ENCODE measurements around the gene ADAMTSL2. TPM values are rescaled to one million over a fixed set of nuclear protein-coding genes. Genes with fewer than 3 reads are reported as not detected.

ADAMTSL2 gene
- polyA plus RNA-seq, 1 experiment: not detected

GRCh38 chr9:133583111-133583510, 48.6 kb downstream of the ADAMTSL2 start:
- Histone ChIP-seq H3K27me3 (ENCODE audit: control insufficient read depth, insufficient read depth, low read length) (peaks cover 33% of the 10 kb centered on the region), H3K4me3 (ENCODE audit: low read depth, low read length) (no peak overlapping the region), H3K36me3 (ENCODE audit: control insufficient read depth, insufficient read depth, low read length) (no peaks in the 10 kb centered on the region)
- CTCF ChIA-PET: no interaction called here
- DNase-seq (ENCODE audit: low read depth): no peak
- no peak for TF ChIP-seq CTCF (IDR thresholded peaks at IDR 0.05; ENCODE audit: insufficient read depth, low read depth, low read length)
- POLR2A ChIA-PET: no interaction called here

- peaks cover 33% of the 10 kb centered on the region for H3K27me3 ChIP-seq (ENCODE audit: control insufficient read depth, insufficient read depth, low read length)
These were observed 49.1 kb downstream of the ADAMTSL2 start for GRCh38 chr9:133583586-133583985.

GRCh38 chr9:133584167-133584558, 49.7 kb downstream of the ADAMTSL2 start:
- DNase-seq (ENCODE audit: low read depth): no peak
- peaks cover 33% of the 10 kb centered on the region for H3K27me3 ChIP-seq (ENCODE audit: control insufficient read depth, insufficient read depth, low read length)
- ChIA-PET POLR2A (no interaction called here), CTCF (interaction anchor here (0.7 kb wide), 1 partner anchor 9 kb away, joined by 3 read pairs; no protein-coding TSS in a partner anchor)
- no peak overlapping the region for H3K4me3 ChIP-seq (ENCODE audit: low read depth, low read length)
- H3K36me3 ChIP-seq (ENCODE audit: control insufficient read depth, insufficient read depth, low read length): no peaks in the 10 kb centered on the region
- no peak for TF ChIP-seq CTCF (IDR thresholded peaks at IDR 0.05; ENCODE audit: insufficient read depth, low read depth, low read length)

More at GRCh38 chr9:133583586-133583985, 49.1 kb downstream of the ADAMTSL2 start:
- ChIA-PET POLR2A (no interaction called here), CTCF (interaction anchor here (0.7 kb wide), 1 partner anchor 10 kb away, joined by 3 read pairs; no protein-coding TSS in a partner anchor)
- Histone ChIP-seq H3K4me3 (ENCODE audit: low read depth, low read length) (no peak overlapping the region), H3K36me3 (ENCODE audit: control insufficient read depth, insufficient read depth, low read length) (no peaks in the 10 kb centered on the region)
- no peak for TF ChIP-seq CTCF (IDR thresholded peaks at IDR 0.05; ENCODE audit: insufficient read depth, low read depth, low read length)
- DNase-seq (ENCODE audit: low read depth): no peak

- ChIA-PET CTCF (interaction anchor here (0.7 to 0.9 kb wide), 2 partner anchors 9 to 409 kb away, joined by 3 read pairs; no protein-coding TSS in a partner anchor), POLR2A (no interaction called here)
- no peaks in the 10 kb centered on the region for H3K36me3 ChIP-seq (ENCODE audit: control insufficient read depth, insufficient read depth, low read length)
- DNase-seq (ENCODE audit: low read depth): no peak
- H3K27me3 ChIP-seq (ENCODE audit: control insufficient read depth, insufficient read depth, low read length): peaks cover 31% of the 10 kb centered on the region
- H3K4me3 ChIP-seq (ENCODE audit: low read depth, low read length): no peak overlapping the region
- TF ChIP-seq CTCF (IDR thresholded peaks at IDR 0.05; ENCODE audit: insufficient read depth, low read depth, low read length): no peak
These were observed 50.3 kb downstream of the ADAMTSL2 start for GRCh38 chr9:133584559-133585476.

GRCh38 chr9:133585481-133586351, 51.2 kb downstream of the ADAMTSL2 start:
- H3K4me3 ChIP-seq (ENCODE audit: low read depth, low read length): no peak overlapping the region
- CTCF ChIA-PET: interaction anchor here (0.9 kb wide), 1 partner anchor 408 kb away, joined by 3 read pairs; no protein-coding TSS in a partner anchor
- no peak for DNase-seq (ENCODE audit: low read depth)
- no peaks in the 10 kb centered on the region for H3K36me3 ChIP-seq (ENCODE audit: control insufficient read depth, insufficient read depth, low read length)
- no peak for TF ChIP-seq CTCF (IDR thresholded peaks at IDR 0.05; ENCODE audit: insufficient read depth, low read depth, low read length)
- POLR2A ChIA-PET: no interaction called here
- H3K27me3 ChIP-seq (ENCODE audit: control insufficient read depth, insufficient read depth, low read length): peaks cover 31% of the 10 kb centered on the region

Data from BJ (cell line).